LNCaP clone FGC (cell line): ENCODE data around the gene USE1.
"Not testable (repeated sequence)": the region's sequence is repeated elsewhere in the genome, so short reads cannot be mapped to it uniquely, and the experiment has no call there.

ENCODE experiments used
- DNase-seq: peaks from one replicate; pipeline ENCODE4 v3.0.0-alpha.2; 2011; ENCODE audit warnings: low read depth
- H3K4me3 ChIP-seq: 2 replicates; pipeline ENCODE4 v1.5.1; 2011; ENCODE audit warnings: mild to moderate bottlenecking, low read depth, low read length, control low read depth
- TF ChIP-seq, protein P1 (sequence below): IDR thresholded peaks from 2 replicates; pipeline ENCODE4 v1.5.1; 2012; ENCODE audit warnings: mild to moderate bottlenecking; ENCODE audit not compliant: control insufficient read depth, insufficient read depth; ENCODE audit errors: extremely low read depth

USE1 gene

DNA sequence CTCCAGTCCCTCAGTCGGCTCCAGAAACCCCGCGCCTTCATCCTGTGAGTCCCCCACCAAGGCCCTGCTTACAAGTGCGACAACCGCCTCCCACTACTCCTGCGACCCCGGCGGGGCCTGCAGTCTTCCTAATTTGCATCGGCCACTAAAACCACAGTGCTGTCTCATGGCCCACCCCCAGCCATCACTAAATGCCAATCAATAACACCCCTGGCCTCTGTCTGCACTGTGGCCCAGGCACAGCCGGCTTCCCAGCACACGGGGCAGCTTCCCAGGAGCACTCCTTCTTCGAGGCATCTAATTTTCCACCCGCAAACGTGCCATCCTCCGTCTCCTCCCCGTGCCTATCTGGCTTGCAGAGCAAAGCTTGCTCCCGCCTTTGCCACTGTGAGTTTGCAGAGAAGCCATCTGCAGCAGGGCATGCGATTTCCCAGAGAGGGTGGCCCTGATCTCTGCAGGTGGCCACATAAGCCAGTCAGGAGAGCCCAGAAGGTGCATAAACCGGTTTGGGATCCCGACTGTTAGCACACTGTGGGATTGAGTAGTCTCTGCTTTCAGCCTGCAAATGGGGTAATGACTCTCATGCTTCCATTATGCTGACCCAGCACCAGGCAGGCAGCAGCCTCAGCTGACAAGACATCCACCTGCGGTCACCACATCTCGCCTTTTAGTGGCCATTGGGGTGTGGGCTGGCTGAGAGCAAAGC is 34.0 kb upstream of the USE1 start:
- no peak overlapping the region for H3K4me3 ChIP-seq
- TF ChIP-seq, protein P1, sequence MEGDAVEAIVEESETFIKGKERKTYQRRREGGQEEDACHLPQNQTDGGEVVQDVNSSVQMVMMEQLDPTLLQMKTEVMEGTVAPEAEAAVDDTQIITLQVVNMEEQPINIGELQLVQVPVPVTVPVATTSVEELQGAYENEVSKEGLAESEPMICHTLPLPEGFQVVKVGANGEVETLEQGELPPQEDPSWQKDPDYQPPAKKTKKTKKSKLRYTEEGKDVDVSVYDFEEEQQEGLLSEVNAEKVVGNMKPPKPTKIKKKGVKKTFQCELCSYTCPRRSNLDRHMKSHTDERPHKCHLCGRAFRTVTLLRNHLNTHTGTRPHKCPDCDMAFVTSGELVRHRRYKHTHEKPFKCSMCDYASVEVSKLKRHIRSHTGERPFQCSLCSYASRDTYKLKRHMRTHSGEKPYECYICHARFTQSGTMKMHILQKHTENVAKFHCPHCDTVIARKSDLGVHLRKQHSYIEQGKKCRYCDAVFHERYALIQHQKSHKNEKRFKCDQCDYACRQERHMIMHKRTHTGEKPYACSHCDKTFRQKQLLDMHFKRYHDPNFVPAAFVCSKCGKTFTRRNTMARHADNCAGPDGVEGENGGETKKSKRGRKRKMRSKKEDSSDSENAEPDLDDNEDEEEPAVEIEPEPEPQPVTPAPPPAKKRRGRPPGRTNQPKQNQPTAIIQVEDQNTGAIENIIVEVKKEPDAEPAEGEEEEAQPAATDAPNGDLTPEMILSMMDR = no peak
- no peak for DNase-seq

DNA sequence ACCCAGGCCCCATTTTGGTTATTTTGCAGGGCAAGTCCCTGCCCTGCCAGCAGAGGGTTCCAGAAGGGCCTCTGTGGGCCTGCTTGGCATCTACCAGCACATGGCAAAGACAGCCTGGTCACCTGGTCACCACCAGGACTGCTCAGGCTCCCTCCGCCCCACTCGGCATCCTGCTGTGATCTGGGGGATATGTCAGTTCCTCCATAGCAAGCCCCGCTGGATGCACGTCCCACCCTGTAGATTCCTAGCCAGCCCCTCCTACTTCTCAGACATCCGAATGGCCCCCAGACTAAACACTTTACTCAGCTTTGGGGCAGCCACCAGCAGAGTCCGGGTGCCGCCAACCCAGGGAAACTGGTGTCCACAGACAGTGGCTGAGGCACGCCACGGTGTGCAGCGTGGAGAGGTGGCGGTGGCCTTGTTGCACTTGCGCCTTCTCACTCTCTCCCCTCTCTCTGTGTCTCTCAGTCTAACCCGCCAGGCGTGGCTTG is 31.8 kb upstream of the USE1 start:
- DNase-seq = no peak
- no peak overlapping the region for H3K4me3 ChIP-seq
- TF ChIP-seq, protein P1 = no peak

DNA sequence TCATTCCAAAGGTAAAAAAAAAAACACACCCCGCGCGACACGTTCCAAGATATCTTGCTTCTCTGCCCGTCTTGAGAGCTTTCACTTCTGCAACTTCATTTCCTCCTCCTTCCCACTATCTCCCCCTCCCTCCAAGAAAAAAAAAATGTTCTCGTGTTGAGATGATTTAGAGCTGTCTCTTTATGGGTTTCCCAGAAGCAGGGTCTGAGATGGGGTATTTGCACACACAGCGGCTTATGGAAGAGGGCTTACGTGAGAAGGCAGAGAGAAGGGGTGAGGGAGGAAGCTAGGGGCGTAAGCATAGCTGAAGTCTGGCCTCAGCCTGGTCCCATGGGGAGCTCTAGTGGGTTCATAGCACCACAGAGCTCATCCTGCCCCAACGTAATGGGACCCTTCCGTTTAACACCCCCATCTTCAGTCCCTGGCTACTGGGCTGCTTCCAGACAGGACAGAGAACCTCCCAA is 31.3 kb upstream of the USE1 start:
- DNase-seq = no peak
- H3K4me3 ChIP-seq = no peak overlapping the region
- TF ChIP-seq, protein P1 = no peak

DNA sequence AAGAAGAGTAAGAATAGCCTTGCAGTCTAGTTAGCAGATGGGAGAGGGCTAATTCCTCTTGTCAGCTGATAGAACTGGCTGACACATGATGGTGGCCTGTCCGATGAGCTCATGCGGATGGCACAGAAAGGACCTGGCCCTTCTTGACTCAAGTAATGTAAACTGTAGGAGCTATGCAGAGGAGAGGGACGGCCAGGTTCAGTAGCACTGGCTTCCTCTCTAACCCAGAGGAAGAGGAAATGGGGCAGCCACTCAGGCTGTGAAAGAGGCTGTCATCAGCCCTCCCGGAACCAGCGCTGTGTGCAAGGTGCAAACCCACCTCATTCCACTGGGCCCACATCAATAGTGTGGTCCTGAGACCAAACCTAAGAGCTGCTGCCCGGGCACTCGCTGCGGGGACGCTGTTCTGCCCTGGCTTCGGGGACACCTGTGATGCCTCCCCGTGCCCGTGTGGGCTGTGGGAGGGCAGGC is 30.8 kb upstream of the USE1 start:
- DNase-seq = no peak
- H3K4me3 ChIP-seq = no peak overlapping the region
- TF ChIP-seq, protein P1 = no peak

DNA sequence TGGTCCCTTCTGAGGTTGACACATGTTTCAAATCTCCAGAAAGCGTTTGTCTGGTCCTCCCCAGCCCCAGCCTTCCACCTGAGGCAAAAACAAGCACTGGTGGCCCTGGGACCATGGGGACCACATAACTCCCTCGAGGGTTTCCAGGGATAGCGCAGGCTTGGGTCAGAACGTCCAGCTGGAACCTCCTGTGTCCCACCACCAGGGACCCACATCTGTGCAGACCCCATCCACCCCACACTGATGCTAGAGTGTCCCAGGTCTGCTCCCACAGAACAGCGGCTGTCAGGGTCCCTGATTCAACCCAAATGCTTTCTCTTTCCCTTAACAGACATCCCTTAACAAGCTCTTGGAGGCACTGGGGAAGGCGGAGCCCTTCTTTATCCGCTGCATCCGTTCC is 29.6 kb upstream of the USE1 start:
- no peak for DNase-seq
- TF ChIP-seq, protein P1 = no peak
- H3K4me3 ChIP-seq = no peak overlapping the region

DNA sequence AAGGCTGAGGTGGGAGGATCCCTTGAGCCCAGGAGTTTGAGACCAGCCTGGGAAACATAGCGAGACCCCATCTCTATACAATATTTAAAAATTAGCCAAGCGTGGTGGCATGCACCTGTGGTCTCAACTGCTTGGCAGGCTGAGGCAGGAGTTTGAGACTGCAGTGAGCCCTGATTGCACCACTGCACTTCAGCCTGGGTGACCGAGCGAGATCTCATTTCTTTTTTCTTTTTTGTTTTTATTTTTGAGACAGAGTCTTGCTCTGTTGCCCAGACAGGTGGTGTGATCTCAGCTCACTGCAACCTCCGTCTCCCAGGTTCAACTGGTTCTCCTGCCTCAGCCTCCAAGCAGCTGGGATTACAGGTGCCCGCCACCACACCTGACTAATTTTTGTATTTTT is 23.4 kb upstream of the USE1 start:
- not testable (repeated sequence) for DNase-seq, H3K4me3 ChIP-seq

DNA sequence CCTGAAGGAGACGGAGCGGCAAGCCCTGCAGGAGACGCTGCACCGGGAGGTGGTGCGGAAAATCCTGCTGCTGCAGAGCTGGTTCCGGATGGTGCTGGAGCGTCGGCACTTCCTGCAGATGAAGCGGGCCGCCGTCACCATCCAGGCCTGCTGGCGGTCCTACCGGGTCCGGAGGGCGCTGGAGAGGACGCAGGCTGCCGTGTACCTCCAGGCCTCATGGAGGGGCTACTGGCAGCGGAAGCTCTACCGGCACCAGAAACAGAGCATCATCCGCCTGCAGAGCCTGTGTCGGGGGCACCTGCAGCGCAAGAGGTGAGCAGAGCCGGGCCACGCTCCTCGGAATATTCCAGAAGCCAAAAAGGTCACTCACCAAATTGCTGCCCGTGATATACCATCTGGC is 22.4 kb upstream of the USE1 start:
- TF ChIP-seq, protein P1 = no peak
- H3K4me3 ChIP-seq = no peak overlapping the region
- DNase-seq = no peak
